BLaER1 treated with 17β-estradiol and CSF1 and Interleukin-3, amounts not matched to agents 10 nM and 100 nM (cell line): ENCODE data around the gene CREB5.

ENCODE experiments used
- H3K27ac ChIP-seq, 11 experiments: shearing (Covaris generic); formaldehyde crosslinking; 2 replicates each; pipeline ENCODE4 v1.8.1; 2022
- H3K27me3 ChIP-seq, 11 experiments: shearing (Covaris generic); formaldehyde crosslinking; 2 replicates each; pipeline ENCODE4 v1.8.1; 2022
- H3K36me3 ChIP-seq, 11 experiments: shearing (Covaris generic); formaldehyde crosslinking; 2 replicates each; pipeline ENCODE4 v1.8.1; 2022
- H3K4me1 ChIP-seq, 10 experiments: shearing (Covaris generic); formaldehyde crosslinking; 2 replicates each; pipeline ENCODE4 v1.8.1; 2022
- H3K4me2 ChIP-seq, 11 experiments: shearing (Covaris generic); formaldehyde crosslinking; 2 replicates each; pipeline ENCODE4 v1.8.1; 2022
- H3K4me3 ChIP-seq, 10 experiments: shearing (Covaris generic); formaldehyde crosslinking; 2 replicates each; pipeline ENCODE4 v1.8.1; 2022
- H3K9ac ChIP-seq, 11 experiments: shearing (Covaris generic); formaldehyde crosslinking; 2 replicates each; pipeline ENCODE4 v1.8.1; 2022
- H3K9me3 ChIP-seq, 11 experiments: shearing (Covaris generic); formaldehyde crosslinking; replicated peaks in 1 of 11; 2 replicates each; pipeline ENCODE4 v1.8.1; 2022
- H4K20me1 ChIP-seq, 11 experiments: shearing (Covaris generic); formaldehyde crosslinking; 2 replicates each; pipeline ENCODE4 v1.8.1; 2022
- Cebpa-rat ChIP-seq, 11 experiments: shearing (Covaris generic); IDR thresholded peaks; 2 replicates each; pipeline ENCODE4 v1.8.1; 2022

The CREB5 gene

GRCh38 chr7:28458732-28459131 is 46.4 kb downstream of the CREB5 start:
- peaks cover 0 to 9% (median 3%) of the 10 kb centered on the region in 10 experiments; a peak in 7 of 20 replicates for H3K4me1 ChIP-seq
- no peak overlapping the region for H3K27ac ChIP-seq
- no peaks in the 10 kb centered on the region for H3K36me3 ChIP-seq
- H3K9me3 ChIP-seq: no peaks in the 10 kb centered on the region; a peak in 1 of 22 replicates
- H3K4me2 ChIP-seq: no peak overlapping the region
- no peak overlapping the region for H3K4me3 ChIP-seq
- no peak overlapping the region for H3K9ac ChIP-seq
- no peaks in the 10 kb centered on the region for H3K27me3 ChIP-seq
- no peak for TF ChIP-seq Cebpa-rat (IDR thresholded peaks at IDR 0.05)
- no peaks in the 10 kb centered on the region for H4K20me1 ChIP-seq

GRCh38 chr7:28459306-28459705 is 47.0 kb downstream of the CREB5 start:
- Histone ChIP-seq H3K4me3 (no peak overlapping the region), H3K27me3 (no peaks in the 10 kb centered on the region), H3K9ac (no peak overlapping the region), H3K9me3 (no peaks in the 10 kb centered on the region; a peak in 1 of 22 replicates), H3K4me1 (peaks cover 0 to 9% (median 3%) of the 10 kb centered on the region in 10 experiments; a peak in 7 of 20 replicates), H3K36me3 (no peaks in the 10 kb centered on the region), H3K27ac (no peak overlapping the region), H4K20me1 (no peaks in the 10 kb centered on the region), H3K4me2 (no peak overlapping the region)
- TF ChIP-seq Cebpa-rat (IDR thresholded peaks at IDR 0.05): no peak

GRCh38 chr7:28465697-28466096 is 53.4 kb downstream of the CREB5 start:
- Histone ChIP-seq H3K9me3 (no peaks in the 10 kb centered on the region; a peak in 1 of 22 replicates), H3K27me3 (no peaks in the 10 kb centered on the region), H3K4me3 (no peak overlapping the region)

GRCh38 chr7:28466341-28466740 is 54.0 kb downstream of the CREB5 start:
- no peaks in the 10 kb centered on the region; a peak in 1 of 22 replicates for H3K9me3 ChIP-seq
- H3K4me2 ChIP-seq: no peak overlapping the region
- no peaks in the 10 kb centered on the region for H4K20me1 ChIP-seq
- H3K36me3 ChIP-seq: no peaks in the 10 kb centered on the region
- no peak for TF ChIP-seq Cebpa-rat (IDR thresholded peaks at IDR 0.05)
- H3K27ac ChIP-seq: no peak overlapping the region
- no peaks in the 10 kb centered on the region for H3K27me3 ChIP-seq
- H3K4me1 ChIP-seq: no peaks in the 10 kb centered on the region
- no peak overlapping the region for H3K4me3 ChIP-seq
- no peak overlapping the region for H3K9ac ChIP-seq

More at GRCh38 chr7:28465697-28466096, 53.4 kb downstream of the CREB5 start:
- Histone ChIP-seq H3K36me3 (no peaks in the 10 kb centered on the region), H3K9ac (no peak overlapping the region), H3K27ac (no peak overlapping the region), H4K20me1 (no peaks in the 10 kb centered on the region), H3K4me1 (no peaks in the 10 kb centered on the region), H3K4me2 (no peak overlapping the region)
- TF ChIP-seq Cebpa-rat (IDR thresholded peaks at IDR 0.05): no peak

GRCh38 chr7:28466885-28467284 is 54.6 kb downstream of the CREB5 start:
- Histone ChIP-seq H4K20me1 (no peaks in the 10 kb centered on the region), H3K4me3 (no peak overlapping the region), H3K4me1 (no peaks in the 10 kb centered on the region), H3K4me2 (no peak overlapping the region), H3K36me3 (no peaks in the 10 kb centered on the region), H3K9ac (no peak overlapping the region), H3K27me3 (no peaks in the 10 kb centered on the region), H3K9me3 (no peaks in the 10 kb centered on the region; a peak in 1 of 22 replicates), H3K27ac (no peak overlapping the region)
- TF ChIP-seq Cebpa-rat (IDR thresholded peaks at IDR 0.05): no peak

- no peak overlapping the region for H3K4me3 ChIP-seq
- H3K9ac ChIP-seq: no peak overlapping the region
- H3K9me3 ChIP-seq: no peaks in the 10 kb centered on the region
- H3K27ac ChIP-seq: no peak overlapping the region
- no peaks in the 10 kb centered on the region for H4K20me1 ChIP-seq
- H3K4me2 ChIP-seq: no peak overlapping the region
- no peaks in the 10 kb centered on the region for H3K36me3 ChIP-seq
- TF ChIP-seq Cebpa-rat (IDR thresholded peaks at IDR 0.05): no peak
- no peaks in the 10 kb centered on the region for H3K4me1 ChIP-seq
- no peaks in the 10 kb centered on the region for H3K27me3 ChIP-seq
These were observed 57.2 kb downstream of the CREB5 start for GRCh38 chr7:28469562-28469961.

- no peak overlapping the region for H3K4me3 ChIP-seq
- no peak overlapping the region for H3K9ac ChIP-seq
- no peaks in the 10 kb centered on the region for H4K20me1 ChIP-seq
- no peaks in the 10 kb centered on the region for H3K4me1 ChIP-seq
- no peak for TF ChIP-seq Cebpa-rat (IDR thresholded peaks at IDR 0.05)
- no peaks in the 10 kb centered on the region for H3K36me3 ChIP-seq
- H3K9me3 ChIP-seq: no peaks in the 10 kb centered on the region
- no peak overlapping the region for H3K4me2 ChIP-seq
- H3K27me3 ChIP-seq: no peaks in the 10 kb centered on the region
- H3K27ac ChIP-seq: no peak overlapping the region
These were observed 58.0 kb downstream of the CREB5 start for GRCh38 chr7:28470344-28470743.

GRCh38 chr7:28472332-28472731 is 60.0 kb downstream of the CREB5 start:
- H3K4me2 ChIP-seq: no peak overlapping the region
- H3K4me1 ChIP-seq: peaks cover 0 to 6% (median 0%) of the 10 kb centered on the region in 10 experiments; a peak in 2 of 20 replicates
- no peak overlapping the region for H3K27ac ChIP-seq
- H3K36me3 ChIP-seq: no peaks in the 10 kb centered on the region
- peaks cover 0 to 1% (median 0%) of the 10 kb centered on the region in 11 experiments; a peak in 1 of 22 replicates for H3K9me3 ChIP-seq
- no peak for TF ChIP-seq Cebpa-rat (IDR thresholded peaks at IDR 0.05)
- no peaks in the 10 kb centered on the region for H4K20me1 ChIP-seq
- H3K9ac ChIP-seq: no peak overlapping the region
- H3K27me3 ChIP-seq: no peaks in the 10 kb centered on the region
- no peak overlapping the region for H3K4me3 ChIP-seq

GRCh38 chr7:28473571-28474281 is 61.4 kb downstream of the CREB5 start:
- TF ChIP-seq Cebpa-rat (IDR thresholded peaks at IDR 0.05): no peak
- Histone ChIP-seq H3K9ac (no peak overlapping the region), H3K4me2 (no peak overlapping the region), H3K36me3 (no peaks in the 10 kb centered on the region), H3K27ac (no peak overlapping the region), H3K9me3 (peaks cover 0 to 11% (median 0%) of the 10 kb centered on the region in 11 experiments; a peak in 4 of 22 replicates), H4K20me1 (no peaks in the 10 kb centered on the region), H3K27me3 (no peaks in the 10 kb centered on the region), H3K4me3 (no peak overlapping the region), H3K4me1 (peaks cover 0 to 11% (median 1%) of the 10 kb centered on the region in 10 experiments; a peak in 5 of 20 replicates)

GRCh38 chr7:28474282-28474638 is 61.9 kb downstream of the CREB5 start:
- Histone ChIP-seq H3K4me2 (no peak overlapping the region), H3K4me1 (peaks cover 0 to 11% (median 6%) of the 10 kb centered on the region in 10 experiments; a peak in 13 of 20 replicates), H3K9ac (no peak overlapping the region), H3K9me3 (peaks cover 0 to 17% (median 0%) of the 10 kb centered on the region in 11 experiments; a peak in 5 of 22 replicates), H3K27ac (no peak overlapping the region), H3K36me3 (no peaks in the 10 kb centered on the region), H3K27me3 (no peaks in the 10 kb centered on the region), H3K4me3 (no peak overlapping the region), H4K20me1 (no peaks in the 10 kb centered on the region)
- no peak for TF ChIP-seq Cebpa-rat (IDR thresholded peaks at IDR 0.05)
